Activated CD4-positive, alpha-beta T cell treated with anti-CD3 and anti-CD28 coated beads, Interleukin-2, amount 50 U/mL, for 1 hour (primary cell): ENCODE data around the gene TOM1L2.
"Not testable (repeated sequence)": the region's sequence is repeated elsewhere in the genome, so short reads cannot be mapped to it uniquely, and the experiment has no call there.

Experiments used
- DNase-seq: peaks from one replicate; pipeline ENCODE4 v3.0.0-alpha.2; 2020

Gene TOM1L2

GRCh38 chr17:17972126-17972951 is at the start of gene TOM1L2, which contains the start of gene DRC3:
Gene TOM1L2 (minus strand): TSS chr17:17972400. CDS start chr17:17972313, 87 bp downstream.
Gene DRC3 (plus strand): TSS chr17:17972862. CDS start chr17:17977599, 4,737 bp downstream.
- peak; percentile 100 for DNase-seq

DNA sequence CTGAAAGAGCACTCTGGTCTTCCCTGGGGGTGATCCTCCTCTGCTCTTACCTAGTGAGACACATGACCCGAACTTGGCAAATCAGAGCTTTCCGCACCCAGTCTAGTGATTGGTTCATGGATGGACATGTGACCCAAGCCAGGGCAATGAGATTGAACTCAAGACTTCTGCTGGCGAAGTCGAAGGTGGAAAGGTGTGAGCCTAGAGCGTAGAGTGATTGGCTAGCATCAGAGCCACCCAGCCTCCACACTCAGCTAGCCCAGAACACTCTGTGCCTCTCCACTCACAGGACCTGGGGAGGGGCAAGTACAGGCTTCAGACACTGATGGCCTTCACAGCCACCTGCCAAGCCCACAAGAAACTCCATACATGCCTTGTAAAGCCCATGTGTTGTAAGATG is 49.2 kb upstream of the TOM1L2 start:
- DNase-seq = no peak

- DNase-seq = no peak
Observed at GRCh38 chr17:18020971-18021370, 48.8 kb upstream of the TOM1L2 start.

DNA sequence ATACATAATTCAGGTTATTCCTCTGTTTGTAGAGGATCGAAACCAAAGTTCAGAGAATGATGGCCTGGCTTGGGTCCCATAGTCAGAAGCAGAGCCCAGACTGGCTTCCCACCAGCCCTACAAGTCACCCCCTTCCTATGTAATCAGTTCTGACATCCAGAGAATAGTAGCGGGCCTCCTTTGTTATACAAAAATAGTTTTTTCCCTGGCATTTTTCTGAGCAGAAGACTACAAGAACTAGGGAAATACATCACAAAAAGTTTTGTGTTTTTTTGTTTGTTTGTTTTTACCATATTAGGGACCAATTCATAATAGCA is 47.6 kb upstream of the TOM1L2 start:
- no peak for DNase-seq

DNA sequence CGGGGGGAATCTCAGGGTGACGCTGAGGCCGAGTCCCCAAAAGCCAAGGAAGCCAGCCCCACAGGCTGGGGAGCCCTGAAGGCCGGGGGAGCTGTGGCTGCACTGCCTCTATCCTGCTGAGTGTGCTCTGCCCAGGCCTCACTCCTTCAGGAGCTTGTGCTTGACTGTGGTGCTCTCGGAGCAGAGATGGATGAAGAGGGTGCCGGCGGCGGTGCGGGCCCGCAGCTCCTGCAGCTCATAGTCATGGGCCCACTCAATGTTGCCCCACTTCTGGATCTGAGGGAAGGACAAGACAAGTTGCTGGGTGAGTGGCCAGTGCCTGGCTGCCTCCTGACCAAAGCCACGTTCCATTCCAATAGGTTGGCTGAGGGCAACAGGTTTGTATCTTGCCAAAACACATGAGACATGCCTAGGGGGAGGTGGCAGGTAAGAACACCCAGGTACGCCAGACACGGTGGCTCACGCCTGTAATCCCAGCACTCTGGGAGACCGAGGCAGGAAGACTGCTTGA is 46.3 kb upstream of the TOM1L2 start:
- DNase-seq = no peak

- DNase-seq = no peak
Observed at GRCh38 chr17:18017958-18018357, 45.8 kb upstream of the TOM1L2 start.

GRCh38 chr17:18016426-18016825 is 44.2 kb upstream of the TOM1L2 start:
- no peak for DNase-seq

GRCh38 chr17:18015593-18015992 is 43.4 kb upstream of the TOM1L2 start:
- no peak for DNase-seq

- no peak for DNase-seq
Observed at GRCh38 chr17:18014006-18014405, 41.8 kb upstream of the TOM1L2 start.

GRCh38 chr17:18011286-18011685 is 39.1 kb upstream of the TOM1L2 start:
- DNase-seq = no peak

DNA sequence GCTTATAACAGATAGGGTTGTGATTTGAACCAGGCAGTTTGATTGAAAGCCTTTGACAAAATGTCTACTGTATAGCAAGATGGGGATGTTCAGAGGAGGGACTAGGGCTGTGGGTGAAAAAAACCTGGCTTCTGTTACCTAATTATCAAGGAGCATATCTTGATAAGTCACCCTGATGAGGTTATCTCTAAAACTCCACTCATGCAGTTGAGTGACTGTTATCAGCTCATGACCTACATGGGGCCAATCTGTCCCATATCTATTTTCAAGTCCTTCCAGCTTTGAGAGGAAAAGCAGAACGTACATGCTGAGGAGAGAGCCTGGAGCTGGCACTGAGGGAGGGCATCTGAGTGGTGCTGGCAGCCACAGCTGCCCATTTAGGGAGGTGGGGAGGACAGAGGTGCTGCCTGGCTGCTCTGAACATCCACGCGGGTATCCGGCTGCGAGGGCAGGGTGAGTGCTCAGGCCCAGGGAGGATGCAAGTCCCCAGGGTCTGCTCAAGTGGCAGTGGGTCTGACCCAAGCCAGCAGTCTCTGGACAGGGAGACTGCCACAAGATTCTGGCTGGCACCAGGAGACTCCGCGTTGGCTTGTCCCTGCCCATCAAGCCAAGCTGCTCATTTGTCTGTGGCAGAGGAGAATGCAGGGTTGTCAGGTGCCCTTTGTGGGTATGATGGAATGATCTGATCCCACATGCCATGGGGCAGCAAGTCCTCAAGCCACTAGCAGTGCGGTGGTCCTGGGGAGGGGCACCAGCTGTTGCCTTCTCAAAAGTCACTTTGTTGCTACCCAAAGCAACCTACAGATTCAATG is 37.6 kb upstream of the TOM1L2 start:
- no peak for DNase-seq

DNA sequence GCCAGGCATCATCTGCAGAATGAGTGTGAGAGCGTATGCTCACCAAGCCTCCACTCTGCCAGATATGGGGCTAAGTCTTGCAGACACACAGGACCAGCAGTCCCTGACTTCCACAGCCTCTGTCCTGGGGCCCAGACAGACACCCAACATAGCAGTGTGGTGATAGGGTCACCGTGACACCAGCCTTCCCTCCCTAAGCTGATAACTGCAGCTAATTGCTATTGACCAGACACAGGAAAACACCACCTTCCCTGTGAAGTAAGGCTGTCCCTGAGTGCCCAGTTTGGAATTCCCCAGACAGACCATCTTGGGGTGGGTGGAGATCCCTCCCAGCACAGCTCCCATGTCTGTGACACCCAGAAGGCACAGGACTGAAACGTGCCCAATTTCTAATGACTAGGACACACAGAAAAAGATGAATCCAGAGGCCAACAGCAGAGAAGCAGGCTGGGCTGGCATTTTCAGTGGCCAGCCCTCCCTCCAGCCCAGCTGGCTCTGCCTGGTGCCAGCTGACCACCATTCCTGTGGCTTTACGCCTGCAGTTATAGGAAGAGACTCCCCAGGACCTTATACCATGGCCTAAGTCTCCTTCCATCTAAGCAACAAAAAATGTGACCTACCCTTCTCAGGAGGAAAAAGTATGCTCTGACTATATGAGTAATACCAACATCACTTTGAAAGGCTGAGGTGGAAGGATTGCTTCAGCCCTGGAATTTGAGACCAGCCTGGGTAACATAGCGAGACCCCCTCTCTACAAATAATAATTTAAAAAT is 36.5 kb upstream of the TOM1L2 start:
- DNase-seq = no peak

GRCh38 chr17:18006495-18007239 is 34.5 kb upstream of the TOM1L2 start:
- DNase-seq = no peak

- DNase-seq = no peak
Observed at GRCh38 chr17:18005496-18005895, 33.3 kb upstream of the TOM1L2 start.

DNA sequence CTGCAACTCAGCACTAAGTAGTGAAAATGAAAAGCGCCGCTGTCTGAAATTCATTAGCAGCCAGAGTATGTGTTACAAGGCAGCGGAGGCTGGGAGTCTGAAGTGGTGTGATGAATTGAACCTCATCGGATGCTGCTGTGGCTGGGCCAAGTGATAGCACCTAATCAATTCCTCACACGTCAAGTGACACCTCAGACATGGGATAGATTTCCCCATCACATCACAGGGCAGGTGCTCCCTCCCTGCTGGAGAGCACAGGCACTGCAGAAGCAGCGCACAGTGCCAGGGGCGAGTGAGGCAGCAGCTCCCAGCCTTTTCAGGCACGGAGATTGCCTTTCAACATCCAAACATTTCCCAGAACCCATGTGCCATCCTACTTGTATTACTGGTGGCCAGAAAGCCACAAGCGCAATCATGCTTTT is 32.7 kb upstream of the TOM1L2 start:
- no peak for DNase-seq

DNA sequence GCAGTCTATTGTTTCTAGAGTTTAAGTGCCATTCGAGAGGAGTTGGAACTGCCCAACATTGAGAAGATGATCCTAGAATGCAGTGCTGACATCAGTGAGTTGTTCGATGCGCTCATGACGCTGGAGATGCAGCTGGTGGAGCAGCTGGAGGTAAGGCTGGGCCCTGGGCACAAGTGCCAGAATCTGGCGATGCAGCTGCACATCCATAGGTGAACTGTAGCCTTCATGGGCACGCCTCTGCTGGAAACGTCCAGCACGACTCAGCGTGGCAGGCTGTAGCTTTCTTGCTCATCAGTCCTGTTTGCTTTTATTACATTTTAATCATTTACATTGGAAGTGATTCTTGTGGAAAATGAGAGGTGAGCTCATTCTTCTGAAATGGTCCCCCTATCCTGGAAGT is 32.1 kb upstream of the TOM1L2 start:
- DNase-seq = no peak

- DNase-seq = no peak
Observed at GRCh38 chr17:18002171-18002570, 30.0 kb upstream of the TOM1L2 start.

- DNase-seq = no peak
Observed at GRCh38 chr17:18000030-18000408, 27.8 kb upstream of the TOM1L2 start.

DNA sequence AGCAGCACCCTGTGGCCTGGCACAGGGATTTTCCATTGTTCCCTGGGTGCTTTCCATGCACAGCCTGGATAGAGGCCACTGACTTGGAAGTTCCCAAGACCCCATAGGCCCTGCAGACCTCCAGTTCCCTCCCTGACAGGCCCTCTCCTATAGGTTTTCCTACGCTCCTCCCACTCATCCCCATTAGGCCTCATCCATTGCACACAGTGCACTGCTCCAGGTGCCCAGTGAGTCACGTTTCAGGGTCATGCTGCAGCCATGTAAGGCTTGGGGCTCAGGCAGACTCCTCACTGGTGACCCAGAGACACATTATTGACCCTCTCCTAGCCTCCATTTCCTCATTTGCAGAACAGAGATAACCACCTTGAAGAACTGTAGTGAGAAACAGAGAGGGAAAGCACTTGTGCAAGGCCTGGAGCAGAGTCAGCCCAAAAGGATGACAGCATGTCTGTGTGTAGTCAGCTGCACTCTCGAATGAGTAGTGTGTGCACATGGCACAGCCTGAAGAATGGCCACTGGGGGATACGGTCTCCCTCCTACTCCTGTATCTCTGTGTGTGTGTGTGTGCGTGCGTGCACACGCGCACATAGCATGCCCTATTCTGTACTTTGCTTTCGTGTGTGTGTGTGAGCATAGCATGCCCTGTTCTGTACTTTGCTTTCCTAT is 27.3 kb upstream of the TOM1L2 start:
- no peak for DNase-seq

DNA sequence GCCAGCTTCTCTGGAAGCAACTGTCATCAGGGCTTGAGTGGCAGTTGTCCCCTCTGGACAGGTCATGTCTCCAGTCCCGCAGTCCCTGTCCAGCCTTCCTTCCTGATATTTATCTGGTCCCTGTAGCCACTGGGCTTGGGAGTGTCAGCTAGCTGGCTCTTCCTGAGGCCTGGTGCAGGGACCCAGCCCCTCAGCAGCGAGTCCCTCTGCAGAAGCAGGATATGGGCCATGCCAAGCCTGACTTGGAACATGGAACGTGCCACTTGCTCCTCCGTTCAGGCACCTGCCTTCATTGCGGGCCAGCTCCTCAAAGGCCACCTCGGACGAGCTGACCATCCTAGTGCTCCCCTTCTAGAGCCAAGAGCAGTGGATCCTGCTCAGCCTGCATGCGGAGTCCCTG is 26.7 kb upstream of the TOM1L2 start:
- DNase-seq = no peak

- not testable (repeated sequence) for DNase-seq
Observed at GRCh38 chr17:17995887-17996286, 23.7 kb upstream of the TOM1L2 start.
